Peyer's patch (tissue), 4 donors: ENCODE data around the gene MME. TPM values are rescaled to one million over a fixed set of nuclear protein-coding genes. Genes with fewer than 3 reads are reported as not detected.
"Not testable (repeated sequence)": the region's sequence is repeated elsewhere in the genome, so short reads cannot be mapped to it uniquely, and the experiment has no call there.

ENCODE experiments used
- DNase-seq, 3 donors: peaks; one replicate each; pipeline ENCODE4 v3.0.0-alpha.2; 2017 to 2019
- H3K27ac ChIP-seq, 4 donors: fragments of 200-600 bp; sonication (generic); one replicate each; pipeline ENCODE4 v1.5.1; 2016 to 2019
- H3K27me3 ChIP-seq, 2 donors: fragments of 200-600 bp; sonication (generic); one replicate each; pipeline ENCODE4 v1.5.1; 2019
- H3K36me3 ChIP-seq, 3 donors: fragments of 200-600 bp; sonication (generic); one replicate each; pipeline ENCODE4 v1.5.1; 2016 to 2019
- H3K4me1 ChIP-seq, 4 donors: fragments of 200-600 bp; sonication (generic); one replicate each; pipeline ENCODE4 v1.5.1; 2016 to 2019
- H3K4me3 ChIP-seq, 4 donors: fragments of 200-600 bp; sonication (generic); 1 replicate in 3 of 4; 2 replicates in 1 of 4; pipeline ENCODE4 v1.5.1; 2016 to 2019; ENCODE audit warnings: mild to moderate bottlenecking in 1 of 4
- H3K9me3 ChIP-seq, 4 donors: fragments of 200-600 bp; sonication (generic); one replicate each; pipeline ENCODE4 v1.5.1; 2016 to 2019; ENCODE audit warnings: mild to moderate bottlenecking in 1 of 4
- POLR2A ChIP-seq, 2 donors: fragments of 450-650 bp; IDR thresholded peaks; one replicate each; pipeline ENCODE4 v1.5.1; 2017; ENCODE audit warnings: antibody characterized with exemption in 2 of 2, mild to moderate bottlenecking in 2 of 2, moderate library complexity in 2 of 2
- total RNA-seq, 4 donors: library from RNA; depleted of rRNA; stranded (reverse); fragments of >200 nt; gene quantifications; one replicate each; pipeline ENCODE4 v1.1.0, GENCODE V29; 2016
- TF ChIP-seq, protein P1 (sequence below), 6 experiments: fragments of 450-650 bp in 4 of 6; fragments of 200-600 bp in 2 of 6; sonication (generic) in 1 of 6; IDR thresholded peaks; one replicate each; pipeline ENCODE4 v1.5.1; 2017 to 2019; ENCODE audit warnings: antibody characterized with exemption in 6 of 6, mild to moderate bottlenecking in 3 of 6, moderate library complexity in 1 of 6

The MME gene
- total RNA-seq, 4 donors from 2014 or later, result 19.0 to 1,011 (median 511) TPM

DNA sequence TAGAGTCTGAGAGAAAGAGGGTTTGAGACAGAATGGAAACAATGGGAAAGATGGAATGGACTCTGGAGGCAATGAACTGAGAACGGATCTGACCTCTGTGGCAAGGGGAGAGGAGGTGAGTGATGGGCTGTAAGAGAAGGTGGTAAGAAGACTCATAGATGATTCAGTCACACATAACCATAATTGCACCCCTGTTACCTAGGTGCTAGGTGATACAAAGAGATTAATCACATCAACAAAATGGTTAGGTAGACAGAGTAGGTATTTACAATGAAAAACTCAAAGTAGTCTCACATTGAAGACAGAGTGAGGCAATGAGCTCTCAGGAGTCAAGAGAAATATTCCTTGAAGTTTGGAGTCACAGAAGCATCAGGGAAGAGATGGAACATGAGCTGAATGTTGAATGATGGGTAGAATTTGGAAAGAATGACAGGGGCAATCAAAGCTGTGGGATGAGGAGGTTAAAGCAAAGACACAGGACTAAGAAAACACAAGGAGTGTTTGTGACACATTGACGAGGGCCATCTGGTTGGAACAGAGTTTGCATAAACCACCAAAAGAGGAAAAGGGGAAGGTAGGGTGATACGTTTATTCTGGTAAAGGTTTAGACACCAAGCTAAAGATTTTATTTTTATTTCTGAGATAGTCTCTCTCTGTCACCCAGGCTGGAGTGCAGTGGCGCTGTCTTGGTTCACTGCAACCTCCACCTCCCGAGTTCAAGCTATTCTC lies 32.7 kb downstream of the MME start:
- no peak for TF ChIP-seq POLR2A (IDR thresholded peaks at IDR 0.05)
- TF ChIP-seq, protein P1, sequence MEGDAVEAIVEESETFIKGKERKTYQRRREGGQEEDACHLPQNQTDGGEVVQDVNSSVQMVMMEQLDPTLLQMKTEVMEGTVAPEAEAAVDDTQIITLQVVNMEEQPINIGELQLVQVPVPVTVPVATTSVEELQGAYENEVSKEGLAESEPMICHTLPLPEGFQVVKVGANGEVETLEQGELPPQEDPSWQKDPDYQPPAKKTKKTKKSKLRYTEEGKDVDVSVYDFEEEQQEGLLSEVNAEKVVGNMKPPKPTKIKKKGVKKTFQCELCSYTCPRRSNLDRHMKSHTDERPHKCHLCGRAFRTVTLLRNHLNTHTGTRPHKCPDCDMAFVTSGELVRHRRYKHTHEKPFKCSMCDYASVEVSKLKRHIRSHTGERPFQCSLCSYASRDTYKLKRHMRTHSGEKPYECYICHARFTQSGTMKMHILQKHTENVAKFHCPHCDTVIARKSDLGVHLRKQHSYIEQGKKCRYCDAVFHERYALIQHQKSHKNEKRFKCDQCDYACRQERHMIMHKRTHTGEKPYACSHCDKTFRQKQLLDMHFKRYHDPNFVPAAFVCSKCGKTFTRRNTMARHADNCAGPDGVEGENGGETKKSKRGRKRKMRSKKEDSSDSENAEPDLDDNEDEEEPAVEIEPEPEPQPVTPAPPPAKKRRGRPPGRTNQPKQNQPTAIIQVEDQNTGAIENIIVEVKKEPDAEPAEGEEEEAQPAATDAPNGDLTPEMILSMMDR (IDR thresholded peaks at IDR 0.05), result no peak
- Histone ChIP-seq H3K9me3 (no peaks in the 10 kb centered on the region), H3K4me1 (no peaks in the 10 kb centered on the region), H3K27ac (no peak overlapping the region), H3K36me3 (peaks cover 0 to 3% (median 0%) of the 10 kb centered on the region in 3 donors), H3K4me3 (no peak overlapping the region), H3K27me3 (no peaks in the 10 kb centered on the region)
- no peak for DNase-seq

DNA sequence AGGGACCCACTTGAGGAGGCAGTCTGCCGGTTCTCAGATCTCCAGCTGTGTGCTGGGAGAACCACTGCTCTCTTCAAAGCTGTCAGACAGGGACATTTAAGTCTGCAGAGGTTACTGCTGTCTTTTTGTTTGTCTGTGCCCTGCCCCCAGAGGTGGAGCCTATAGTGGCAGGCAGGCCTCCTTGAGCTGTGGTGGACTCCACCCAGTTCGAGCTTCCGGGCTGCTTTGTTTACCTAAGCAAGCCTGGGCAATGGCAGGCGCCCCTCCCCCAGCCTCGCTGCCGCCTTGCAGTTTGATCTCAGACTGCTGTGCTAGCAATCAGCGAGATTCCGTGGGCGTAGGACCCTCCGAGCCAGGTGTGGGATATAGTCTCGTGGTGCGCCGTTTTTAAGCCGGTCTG lies 44.6 kb downstream of the MME start:
- not testable (repeated sequence) for H3K9me3 ChIP-seq, H3K27me3 ChIP-seq, H3K4me1 ChIP-seq, H3K4me3 ChIP-seq
- peak in 1 of 3 donors; percentile 67 for DNase-seq
- H3K36me3 ChIP-seq, result peaks cover 0 to 12% (median 0%) of the 10 kb centered on the region in 3 donors
- peak overlapping the region in 1 of 4 donors; percentile 49 for H3K27ac ChIP-seq
- TF ChIP-seq, protein P1 (IDR thresholded peaks at IDR 0.05), result peak in 3 of 6 experiments; percentile 23 to 50 (median 36)

DNA sequence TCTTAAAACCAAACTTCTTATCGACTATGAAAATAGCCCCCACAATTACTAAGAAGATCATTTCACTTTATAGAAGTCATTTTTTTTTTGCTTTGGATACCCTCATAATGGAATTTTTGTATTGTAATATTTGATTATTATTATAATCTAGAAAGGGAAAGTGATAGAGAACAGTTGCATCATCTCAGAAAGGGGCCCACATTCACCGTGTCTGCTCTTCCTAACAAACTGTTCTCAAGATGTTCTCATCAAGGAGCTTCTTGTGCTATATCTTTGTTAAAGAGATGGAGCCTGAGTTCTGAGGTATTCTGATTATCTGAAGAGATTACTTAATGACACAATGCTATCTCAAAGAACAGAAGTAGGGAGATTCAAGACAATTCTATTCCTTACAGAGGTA lies 49.3 kb downstream of the MME start:
- Histone ChIP-seq H3K27me3 (no peaks in the 10 kb centered on the region), H3K36me3 (peaks cover 0 to 12% (median 0%) of the 10 kb centered on the region in 3 donors), H3K27ac (no peak overlapping the region), H3K4me3 (no peak overlapping the region), H3K9me3 (no peaks in the 10 kb centered on the region), H3K4me1 (no peaks in the 10 kb centered on the region)
- no peak for DNase-seq
- TF ChIP-seq, protein P1 (IDR thresholded peaks at IDR 0.05), result no peak
- TF ChIP-seq POLR2A (IDR thresholded peaks at IDR 0.05), result no peak

DNA sequence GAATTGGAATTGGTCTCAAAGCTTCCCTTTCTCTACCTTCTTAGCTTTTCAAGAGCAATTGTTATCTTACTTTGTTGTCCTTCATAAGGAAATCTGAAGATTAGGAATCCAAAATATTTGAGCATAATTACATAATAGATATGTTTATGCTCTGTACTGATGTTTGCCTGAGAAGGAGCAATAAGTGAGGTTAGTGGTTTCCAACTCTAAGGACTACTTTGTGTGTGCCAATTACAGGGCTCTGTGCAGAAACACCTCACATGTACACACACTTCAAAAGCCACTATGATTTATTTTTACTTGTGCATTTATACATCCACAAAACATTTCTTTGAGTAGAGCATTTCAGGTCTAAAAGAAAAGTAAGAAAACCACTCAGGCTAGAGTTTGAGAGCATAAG lies 49.9 kb downstream of the MME start:
- no peak overlapping the region for H3K4me3 ChIP-seq
- no peaks in the 10 kb centered on the region for H3K27me3 ChIP-seq
- no peak for TF ChIP-seq POLR2A (IDR thresholded peaks at IDR 0.05)
- TF ChIP-seq, protein P1 (IDR thresholded peaks at IDR 0.05), result no peak
- H3K4me1 ChIP-seq, result no peaks in the 10 kb centered on the region
- H3K36me3 ChIP-seq, result peaks cover 0 to 12% (median 0%) of the 10 kb centered on the region in 3 donors
- no peak overlapping the region for H3K27ac ChIP-seq
- no peaks in the 10 kb centered on the region for H3K9me3 ChIP-seq
- no peak for DNase-seq

DNA sequence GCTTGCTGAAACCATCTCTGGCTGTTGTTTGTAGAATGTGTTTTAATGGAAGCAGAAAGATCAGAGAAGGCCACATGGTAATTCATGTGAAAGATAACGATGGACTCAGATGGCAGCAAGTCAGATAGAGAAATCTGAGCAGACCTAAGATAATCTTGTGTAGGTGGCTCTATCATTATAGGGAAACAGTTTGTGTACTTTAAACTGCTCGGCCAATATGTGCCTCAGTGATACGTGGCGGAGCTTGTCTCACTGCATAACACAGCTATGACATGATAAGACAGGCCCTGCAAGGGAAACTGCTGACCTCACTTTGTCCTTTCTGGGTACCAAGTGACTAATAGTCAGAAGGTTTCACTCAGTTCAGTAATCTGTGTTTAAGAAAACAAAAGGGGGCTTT lies 51.0 kb downstream of the MME start:
- TF ChIP-seq, protein P1 (IDR thresholded peaks at IDR 0.05), result no peak
- peaks cover 0 to 12% (median 0%) of the 10 kb centered on the region in 3 donors for H3K36me3 ChIP-seq
- H3K27me3 ChIP-seq, result no peaks in the 10 kb centered on the region
- H3K4me3 ChIP-seq, result no peak overlapping the region
- no peaks in the 10 kb centered on the region for H3K9me3 ChIP-seq
- DNase-seq, result peak in 1 of 3 donors; percentile 67
- no peaks in the 10 kb centered on the region for H3K4me1 ChIP-seq
- H3K27ac ChIP-seq, result peak overlapping the region in 2 of 4 donors; percentile 36 to 39

DNA sequence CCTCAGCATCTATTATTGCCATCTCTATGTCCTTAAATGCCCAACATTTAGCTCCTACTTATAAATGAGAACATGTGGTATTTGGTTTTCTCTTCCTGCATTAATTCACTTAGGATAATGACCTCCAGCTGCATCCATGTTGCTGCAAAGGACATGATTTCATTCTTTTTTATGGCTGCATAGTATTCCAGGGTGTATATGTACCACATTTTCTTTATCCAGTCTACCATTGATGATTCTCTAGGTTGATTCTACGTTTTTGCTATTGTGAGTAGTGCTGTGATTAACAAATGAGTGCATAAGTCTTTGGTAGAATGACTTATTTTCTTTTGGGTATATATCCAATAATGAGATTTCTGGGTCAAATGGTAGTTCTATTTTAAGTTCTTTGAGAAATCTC lies 54.2 kb downstream of the MME start:
- not testable (repeated sequence) for H3K4me3 ChIP-seq, H3K27ac ChIP-seq, DNase-seq

More for the DNA sequence above, 54.2 kb downstream of the MME start:
- not testable (repeated sequence) for H3K36me3 ChIP-seq, H3K9me3 ChIP-seq, H3K4me1 ChIP-seq, H3K27me3 ChIP-seq
